Heart right ventricle (tissue), 16 donors: ENCODE results near the gene ZC3H10. TPM values are rescaled to one million over a fixed set of nuclear protein-coding genes. Genes with fewer than 3 reads are reported as not detected.
A peak's percentile ranks its signal among the peaks of the same experiment; 100 is the strongest.

Experiments
- ATAC-seq, 8 donors: fragments of 200-7000 bp; cut with Tn5 transposase; one replicate each; pipeline ENCODE4 v1.9.1; 2020; ENCODE audit warnings: mild to moderate bottlenecking in 8 of 8, moderate library complexity in 8 of 8, moderate number of reproducible peaks in 1 of 8
- DNase-seq, 2 donors: peaks; one replicate each; pipeline ENCODE4 v3.0.0-alpha.2; 2020
- H3K27ac ChIP-seq, 10 donors: fragments of 200-600 bp; sonication (generic) in 2 of 10; one replicate each; pipeline versions ENCODE4 v1.5.0 to v1.8.0; 2020 to 2022; ENCODE audit warnings: mild to moderate bottlenecking in 3 of 10
- H3K27me3 ChIP-seq, 7 donors: fragments of 200-600 bp; one replicate each; pipeline ENCODE4 v1.8.0; 2021 to 2022; ENCODE audit warnings: mild to moderate bottlenecking in 2 of 7
- H3K36me3 ChIP-seq, 9 donors: fragments of 200-600 bp; sonication (generic) in 1 of 9; one replicate each; pipeline versions ENCODE4 v1.5.0 to v1.8.0; 2020 to 2022; ENCODE audit warnings: mild to moderate bottlenecking in 2 of 9
- H3K4me1 ChIP-seq, 9 donors: fragments of 200-600 bp; sonication (generic) in 1 of 9; one replicate each; pipeline versions ENCODE4 v1.5.0 to v1.8.0; 2020 to 2022; ENCODE audit warnings: mild to moderate bottlenecking in 4 of 9
- H3K4me3 ChIP-seq, 10 donors: fragments of 200-600 bp; sonication (generic) in 2 of 10; one replicate each; pipeline versions ENCODE4 v1.5.0 to v1.8.0; 2020 to 2022; ENCODE audit warnings: mild to moderate bottlenecking in 7 of 10, moderate library complexity in 2 of 10
- H3K9me3 ChIP-seq, 11 donors: fragments of 200-600 bp in 10 of 11; sonication (generic) in 2 of 11; one replicate each; pipeline versions ENCODE4 v1.5.0 to v1.8.0; 2013 to 2022; ENCODE audit warnings: mild to moderate bottlenecking in 2 of 11, control low read depth in 1 of 11, moderate library complexity in 1 of 11
- WGBS, 2 donors: extraction: QIAGEN DNeasy Blood & Tissue Kit; methylation state at CpG; one replicate each; pipeline ENCODE4 v1.1.7; 2013; ENCODE audit warnings: inconsistent platforms in 1 of 2; 5-methylcytosine and 5-hydroxymethylcytosine counted together
- intact Hi-C, 10 donors: fragments of 100-400 bp; cut with DNase I; formaldehyde crosslinking; loops; one replicate each; pipeline versions ENCODE4 v1.11.1 to v1.14.2; 2022
- polyA plus RNA-seq, 2 donors: library from polyadenylated mRNA; stranded (reverse); fragments of 200-250 nt; gene quantifications; one replicate each; pipeline ENCODE4 v1.2.3, GENCODE V29; 2013
- total RNA-seq, 10 donors: library from RNA; stranded (reverse); fragmentation: NEBNext Ultra II Directional in 3 of 10; extraction: Animal tissue kit (Norgen Biotek cat#: 25700) in 3 of 10; gene quantifications; one replicate each; pipeline versions ENCODE4 v1.2.1 to v1.2.4, GENCODE V29; 2021 to 2023
- TF ChIP-seq, protein P1 (sequence below), 9 donors: fragments of 200-600 bp; sonication (generic) in 2 of 9; IDR thresholded peaks; one replicate each; pipeline versions ENCODE4 v1.5.0 to v1.8.0; 2021 to 2022; ENCODE audit warnings: antibody characterized with exemption in 9 of 9, mild to moderate bottlenecking in 5 of 9, moderate library complexity in 1 of 9
- donor health status: Arrhythmogenic right ventricular cardiomyopathy.
- donor health status: ischemic (EF 13 %, LVEDD 7.1; RV severe dilation, severe dysfunction).
- donor health status: healthy with polysubstance abuse.
- donor health status: DM: no; HTN: yes; CAD: no.
- donor health status: DM: no; HTN: no; CAD: no.
- donor health status: ischemic (EF 25% LVEDD 6.9; RV normal size, moderate dysfunction).
- donor health status: ischemic (EF 25% LVEDD 5.7; RV mildly dilated, moderate dysfunction).
- donor health status: healthy.
- donor health status: DM: yes; HTN: yes; CAD: no.
- donor health status: Ischemic cardiomyopathy.
- donor health status: ischemic (EF 35%, LVEDD 5.7; RV mildly dilated, moderate dysfunction).
- donor health status: nonischemic (EF 11% LVEDD 7.7; RV severe dilation, severe dysfunction).
- donor health status: DM: yes; HTN: yes; CAD: no.
- donor health status: PGD.
- donor health status: ischemic (EF 29% LVEDD 5.4; RV normal size, mild dysfunction).
- donor health status: nonischemic (EF 23%, LVEDD 6.1; RV moderate dilation, normal function).

Gene ZC3H10
- total and polyA plus RNA-seq, 12 donors = 2.1 to 5.8 (median 4.8) TPM

GRCh38 chr12:56145217-56145616 lies 27.2 kb downstream of the ZC3H10 start:
- 92% methylated on average over 3 of the region's 3 CpGs for WGBS, 2 donors
- Histone ChIP-seq H3K27me3 (no peaks in the 10 kb centered on the region), H3K27ac (peak overlapping the region in 7 of 10 donors; percentile 80 to 91 (median 82)), H3K4me1 (peaks cover 8 to 56% (median 35%) of the 10 kb centered on the region in 9 donors), H3K9me3 (no peaks in the 10 kb centered on the region), H3K4me3 (no peak overlapping the region), H3K36me3 (peaks cover 0 to 62% (median 32%) of the 10 kb centered on the region in 9 donors)
- ATAC-seq (no peak), DNase-seq (no peak)
- intact Hi-C loops = no loop called here
- TF ChIP-seq, protein P1, sequence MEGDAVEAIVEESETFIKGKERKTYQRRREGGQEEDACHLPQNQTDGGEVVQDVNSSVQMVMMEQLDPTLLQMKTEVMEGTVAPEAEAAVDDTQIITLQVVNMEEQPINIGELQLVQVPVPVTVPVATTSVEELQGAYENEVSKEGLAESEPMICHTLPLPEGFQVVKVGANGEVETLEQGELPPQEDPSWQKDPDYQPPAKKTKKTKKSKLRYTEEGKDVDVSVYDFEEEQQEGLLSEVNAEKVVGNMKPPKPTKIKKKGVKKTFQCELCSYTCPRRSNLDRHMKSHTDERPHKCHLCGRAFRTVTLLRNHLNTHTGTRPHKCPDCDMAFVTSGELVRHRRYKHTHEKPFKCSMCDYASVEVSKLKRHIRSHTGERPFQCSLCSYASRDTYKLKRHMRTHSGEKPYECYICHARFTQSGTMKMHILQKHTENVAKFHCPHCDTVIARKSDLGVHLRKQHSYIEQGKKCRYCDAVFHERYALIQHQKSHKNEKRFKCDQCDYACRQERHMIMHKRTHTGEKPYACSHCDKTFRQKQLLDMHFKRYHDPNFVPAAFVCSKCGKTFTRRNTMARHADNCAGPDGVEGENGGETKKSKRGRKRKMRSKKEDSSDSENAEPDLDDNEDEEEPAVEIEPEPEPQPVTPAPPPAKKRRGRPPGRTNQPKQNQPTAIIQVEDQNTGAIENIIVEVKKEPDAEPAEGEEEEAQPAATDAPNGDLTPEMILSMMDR (IDR thresholded peaks at IDR 0.05) = no peak

DNA sequence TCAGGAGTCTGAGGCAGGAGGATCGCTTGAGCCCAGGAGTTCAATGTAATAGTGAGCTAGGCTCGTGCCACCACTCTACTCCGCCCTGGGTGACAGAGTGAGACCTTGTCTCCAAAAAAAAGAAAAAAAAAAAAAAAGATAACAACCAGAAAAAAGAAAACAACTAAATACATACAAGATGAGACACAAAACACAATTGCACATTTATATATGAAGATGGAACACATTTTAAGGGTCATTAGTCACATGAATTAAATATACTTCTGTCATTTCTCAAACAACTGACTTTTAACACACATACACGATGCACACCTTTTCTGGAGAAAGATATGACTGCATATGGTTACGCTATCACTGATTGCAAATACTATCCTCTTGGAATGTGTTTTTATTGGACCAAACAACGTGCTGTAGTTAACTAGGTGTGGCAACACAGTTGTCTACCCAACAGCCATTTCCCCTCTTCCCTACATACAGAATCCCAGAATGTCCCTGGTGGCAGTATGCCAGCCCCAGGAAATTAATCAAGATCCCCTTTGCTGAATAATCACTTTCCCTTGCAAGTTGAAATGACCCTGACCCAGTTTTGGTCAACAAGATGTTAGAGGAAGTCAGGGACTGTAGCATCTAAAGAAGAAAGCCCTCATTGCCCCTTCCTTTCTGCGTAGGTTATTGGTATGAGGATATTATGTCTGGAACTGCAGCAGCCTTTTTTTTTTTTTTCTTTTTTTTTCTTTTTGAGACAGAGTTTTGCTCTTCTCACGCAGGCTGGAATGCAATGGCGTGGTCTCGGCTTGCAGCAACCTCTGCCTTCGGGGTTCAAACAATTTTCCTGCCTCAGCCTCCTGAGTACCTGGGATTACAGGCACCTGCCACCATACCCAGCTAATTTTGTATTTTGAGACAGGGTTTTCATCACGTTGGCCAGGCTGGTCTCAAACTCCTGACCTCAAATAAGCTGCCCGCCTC lies 28.7 kb downstream of the ZC3H10 start:
- intact Hi-C loops = no loop called here
- TF ChIP-seq, protein P1 (IDR thresholded peaks at IDR 0.05) = no peak
- Histone ChIP-seq H3K9me3 (no peaks in the 10 kb centered on the region), H3K27ac (peak overlapping the region in 5 of 10 donors; percentile 4 to 62 (median 53)), H3K27me3 (no peaks in the 10 kb centered on the region), H3K4me1 (peaks cover 14 to 69% (median 48%) of the 10 kb centered on the region in 9 donors), H3K36me3 (peaks cover 0 to 49% (median 26%) of the 10 kb centered on the region in 9 donors), H3K4me3 (no peak overlapping the region)
- DNase-seq (no peak), ATAC-seq (peak in 3 of 8 donors; percentile 7 to 33 (median 22))
- WGBS, 2 donors = 62 to 69% methylated on average over 13 of the region's 13 CpGs

- no peaks in the 10 kb centered on the region for H3K27me3 ChIP-seq
- DNase-seq (no peak), ATAC-seq (no peak)
- TF ChIP-seq, protein P1 (IDR thresholded peaks at IDR 0.05) = no peak
- WGBS, 2 donors = 65 to 72% methylated on average over 3 of the region's 3 CpGs
- H3K36me3 ChIP-seq = peaks cover 0 to 15% (median 0%) of the 10 kb centered on the region in 9 donors
- H3K9me3 ChIP-seq = no peaks in the 10 kb centered on the region
- H3K4me3 ChIP-seq = no peak overlapping the region
- H3K27ac ChIP-seq = peak overlapping the region in 2 of 10 donors; percentile 91 to 95
- H3K4me1 ChIP-seq = peaks cover 7 to 44% (median 39%) of the 10 kb centered on the region in 9 donors
- intact Hi-C loops = no loop called here
Observed at GRCh38 chr12:56150563-56150962, 32.5 kb downstream of the ZC3H10 start.

- intact Hi-C loops = loop anchor here in 1 of 10 donors (2.0 kb wide), 1 partner anchor 37 kb away; the partner anchor contains the start of gene SMARCC2
- DNase-seq = no peak
- Histone ChIP-seq H3K9me3 (no peaks in the 10 kb centered on the region), H3K4me1 (peaks cover 3 to 41% (median 35%) of the 10 kb centered on the region in 9 donors), H3K36me3 (peaks cover 0 to 16% (median 0%) of the 10 kb centered on the region in 9 donors), H3K27ac (peak overlapping the region; percentile 89 to 97 (median 93)), H3K4me3 (peak overlapping the region; percentile 38 to 85 (median 69)), H3K27me3 (no peaks in the 10 kb centered on the region)
- WGBS, 2 donors = 6 to 11% methylated on average over 12 of the region's 12 CpGs
- TF ChIP-seq, protein P1 (IDR thresholded peaks at IDR 0.05) = peak in 5 of 9 donors; percentile 21 to 38 (median 34)
- peak; percentile 16 to 46 (median 28) for ATAC-seq
Observed at GRCh38 chr12:56151672-56152131, 33.6 kb downstream of the ZC3H10 start.
